Measurements from ENCODE around the gene MITD1. TPM values are rescaled to one million over a fixed set of nuclear protein-coding genes. Genes with fewer than 3 reads are reported as not detected.

The MITD1 gene
- total RNA-seq, 1 donor from 2014 or later = 20.9 TPM

DNA sequence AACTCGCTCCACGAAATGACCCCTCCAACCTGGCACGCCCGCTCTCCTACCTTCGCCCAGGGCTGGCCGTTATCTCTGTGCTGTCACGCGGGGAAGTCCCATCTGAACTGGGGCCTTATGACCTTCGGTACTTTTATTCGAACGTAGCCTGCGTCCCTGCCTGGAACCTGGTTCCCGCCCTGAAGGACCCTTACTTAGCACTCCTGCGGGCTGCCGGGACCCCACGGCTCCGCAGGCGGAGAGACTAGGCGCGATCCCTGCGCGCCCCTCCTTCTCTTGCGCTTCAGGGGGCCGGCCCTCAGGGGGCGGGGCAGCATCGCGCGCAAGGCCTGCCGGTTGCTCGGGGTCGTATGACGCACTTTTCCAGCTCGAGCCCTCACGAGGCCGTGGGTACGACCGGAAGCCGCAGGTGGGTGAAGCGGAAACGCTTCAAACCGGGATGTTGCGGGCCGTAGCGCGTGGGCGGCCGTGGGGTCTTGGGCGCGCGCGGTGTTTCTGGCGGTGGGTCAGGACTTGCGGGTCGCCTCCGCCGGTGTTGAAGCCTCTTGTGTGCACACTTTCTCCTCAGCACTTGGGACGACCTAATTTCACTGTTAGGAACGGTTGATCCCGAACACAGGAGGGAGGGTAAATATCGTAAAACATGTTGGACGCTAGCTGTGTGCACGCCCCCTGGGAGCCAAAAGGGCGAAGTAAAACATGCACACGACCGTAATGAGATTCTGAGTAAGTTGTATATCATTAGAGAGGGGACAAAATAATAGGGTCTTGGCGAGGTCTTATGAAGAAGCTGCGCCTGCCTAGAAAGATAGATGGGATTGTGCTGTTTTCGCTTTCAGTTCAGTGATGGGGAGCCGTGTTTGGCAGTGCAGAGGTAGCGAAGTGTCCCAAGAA, 26.0 kb downstream of the MITD1 start, which contains the start of the genes LIPT1 and TSGA10:
LIPT1 (plus strand) TSS at position 325 of the 894 bp plus-strand sequence. CDS start 6,991 bp downstream, outside the sequence.
TSGA10 (minus strand) TSS at position 300 of the 894 bp plus-strand sequence. CDS start 45,503 bp downstream, outside the sequence.
- Histone ChIP-seq H3K9me3 (ENCODE audit: insufficient read depth, low read depth, low read length) (no peaks in the 10 kb centered on the region), H3K4me3 (ENCODE audit: insufficient read depth, low read depth, low read length) (peak within 1 kb of the TSS; percentile 75), H3K27ac (ENCODE audit: low read depth, low read length) (peak within 1 kb of the TSS; percentile 53), H3K4me1 (ENCODE audit: insufficient read depth, low read length) (peaks cover 9% of the 10 kb centered on the region), H3K36me3 (ENCODE audit: insufficient read depth, low read length) (no peaks in the 10 kb centered on the region), H4K20me1 (ENCODE audit: insufficient read depth, low read length) (no peaks in the 10 kb centered on the region), H2AFZ (ENCODE audit: low read depth, low read length) (peak within 1 kb of the TSS; percentile 93), H3K9ac (ENCODE audit: low read length) (peak within 1 kb of the TSS; percentile 75), H3K79me2 (ENCODE audit: insufficient read depth, low read length) (peaks cover 4% of the 10 kb centered on the region), H3K27me3 (ENCODE audit: insufficient read depth, low read length) (no peaks in the 10 kb centered on the region), H3K4me2 (ENCODE audit: low read length) (peak within 1 kb of the TSS; percentile 82)
- DNase-seq (ENCODE audit: low read depth) (peak; percentile 84), FAIRE-seq (no peak)
- H3K36me3 Mint-ChIP-seq (ENCODE audit: low read depth, unreplicated experiment) = no peaks in the 10 kb centered on the region
- no peaks in the 10 kb centered on the region for H3K9me3 Mint-ChIP-seq (ENCODE audit: unreplicated experiment)
- peak within 1 kb of the TSS; percentile 88 for H3K4me3 Mint-ChIP-seq (ENCODE audit: unreplicated experiment)
- H3K27ac Mint-ChIP-seq (ENCODE audit: unreplicated experiment) = peak within 1 kb of the TSS; percentile 19
- TF ChIP-seq EZH2 (IDR thresholded peaks at IDR 0.05; ENCODE audit: insufficient read depth, low read length) = no peak
- TF ChIP-seq, protein P1, sequence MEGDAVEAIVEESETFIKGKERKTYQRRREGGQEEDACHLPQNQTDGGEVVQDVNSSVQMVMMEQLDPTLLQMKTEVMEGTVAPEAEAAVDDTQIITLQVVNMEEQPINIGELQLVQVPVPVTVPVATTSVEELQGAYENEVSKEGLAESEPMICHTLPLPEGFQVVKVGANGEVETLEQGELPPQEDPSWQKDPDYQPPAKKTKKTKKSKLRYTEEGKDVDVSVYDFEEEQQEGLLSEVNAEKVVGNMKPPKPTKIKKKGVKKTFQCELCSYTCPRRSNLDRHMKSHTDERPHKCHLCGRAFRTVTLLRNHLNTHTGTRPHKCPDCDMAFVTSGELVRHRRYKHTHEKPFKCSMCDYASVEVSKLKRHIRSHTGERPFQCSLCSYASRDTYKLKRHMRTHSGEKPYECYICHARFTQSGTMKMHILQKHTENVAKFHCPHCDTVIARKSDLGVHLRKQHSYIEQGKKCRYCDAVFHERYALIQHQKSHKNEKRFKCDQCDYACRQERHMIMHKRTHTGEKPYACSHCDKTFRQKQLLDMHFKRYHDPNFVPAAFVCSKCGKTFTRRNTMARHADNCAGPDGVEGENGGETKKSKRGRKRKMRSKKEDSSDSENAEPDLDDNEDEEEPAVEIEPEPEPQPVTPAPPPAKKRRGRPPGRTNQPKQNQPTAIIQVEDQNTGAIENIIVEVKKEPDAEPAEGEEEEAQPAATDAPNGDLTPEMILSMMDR (IDR thresholded peaks at IDR 0.05; ENCODE audit: insufficient read depth, low read depth, low read length) = no peak
- H3K27me3 Mint-ChIP-seq (ENCODE audit: low read depth, unreplicated experiment) = no peaks in the 10 kb centered on the region
- H3K4me1 Mint-ChIP-seq (ENCODE audit: low read depth, unreplicated experiment) = peaks cover 6% of the 10 kb centered on the region

DNA sequence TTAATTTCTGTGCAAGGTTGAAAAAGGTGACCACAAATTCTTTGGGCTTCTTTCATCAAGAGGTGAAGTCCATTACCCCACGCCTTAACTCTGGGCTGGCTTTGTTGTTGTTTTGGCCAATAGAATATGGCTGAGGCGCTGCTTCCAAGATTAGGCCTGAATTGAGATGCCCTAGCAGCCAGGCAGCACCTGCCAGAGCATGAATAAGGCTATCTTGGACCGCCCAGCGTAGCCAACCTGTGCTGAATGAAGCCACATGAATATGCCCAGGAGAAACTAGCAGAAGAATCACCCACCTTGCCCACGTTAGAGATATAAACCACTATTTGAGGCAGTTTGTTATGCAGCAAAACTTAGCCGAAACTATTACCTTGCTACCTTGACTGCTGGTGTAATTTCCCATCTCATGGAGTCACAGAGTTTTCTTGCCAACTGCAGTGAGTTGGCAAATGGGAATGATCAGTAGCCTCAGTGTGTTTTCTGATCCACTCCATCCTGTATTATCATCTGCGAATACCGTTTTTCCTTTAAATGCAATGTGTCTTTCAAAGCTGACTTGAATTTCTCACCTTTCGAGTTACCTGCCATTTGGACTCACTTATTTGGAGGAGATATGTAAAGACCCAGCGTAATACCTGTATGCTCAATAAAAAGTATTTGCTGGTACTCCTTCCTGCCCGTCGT, 26.8 kb downstream of the MITD1 start:
- H3K9me3 ChIP-seq (ENCODE audit: insufficient read depth, low read depth, low read length) = no peaks in the 10 kb centered on the region
- H3K4me3 ChIP-seq (ENCODE audit: insufficient read depth, low read depth, low read length) = peak overlapping the region; percentile 75
- peaks cover 4% of the 10 kb centered on the region for H3K79me2 ChIP-seq (ENCODE audit: insufficient read depth, low read length)
- DNase-seq (ENCODE audit: low read depth) (peak; percentile 10), FAIRE-seq (no peak)
- peak overlapping the region; percentile 75 for H3K9ac ChIP-seq (ENCODE audit: low read length)
- peak overlapping the region; percentile 19 for H3K27ac Mint-ChIP-seq (ENCODE audit: unreplicated experiment)
- H3K36me3 ChIP-seq (ENCODE audit: insufficient read depth, low read length) = no peaks in the 10 kb centered on the region
- no peaks in the 10 kb centered on the region for H4K20me1 ChIP-seq (ENCODE audit: insufficient read depth, low read length)
- H2AFZ ChIP-seq (ENCODE audit: low read depth, low read length) = peak overlapping the region; percentile 93
- peaks cover 6% of the 10 kb centered on the region for H3K4me1 Mint-ChIP-seq (ENCODE audit: low read depth, unreplicated experiment)
- H3K9me3 Mint-ChIP-seq (ENCODE audit: unreplicated experiment) = no peaks in the 10 kb centered on the region
- TF ChIP-seq EZH2 (IDR thresholded peaks at IDR 0.05; ENCODE audit: insufficient read depth, low read length) = no peak
- no peaks in the 10 kb centered on the region for H3K27me3 Mint-ChIP-seq (ENCODE audit: low read depth, unreplicated experiment)
- peak overlapping the region; percentile 82 for H3K4me2 ChIP-seq (ENCODE audit: low read length)
- no peaks in the 10 kb centered on the region for H3K36me3 Mint-ChIP-seq (ENCODE audit: low read depth, unreplicated experiment)
- peaks cover 9% of the 10 kb centered on the region for H3K4me1 ChIP-seq (ENCODE audit: insufficient read depth, low read length)
- no peaks in the 10 kb centered on the region for H3K27me3 ChIP-seq (ENCODE audit: insufficient read depth, low read length)
- peak overlapping the region; percentile 88 for H3K4me3 Mint-ChIP-seq (ENCODE audit: unreplicated experiment)
- peak overlapping the region; percentile 48 for H3K27ac ChIP-seq (ENCODE audit: low read depth, low read length)

DNA sequence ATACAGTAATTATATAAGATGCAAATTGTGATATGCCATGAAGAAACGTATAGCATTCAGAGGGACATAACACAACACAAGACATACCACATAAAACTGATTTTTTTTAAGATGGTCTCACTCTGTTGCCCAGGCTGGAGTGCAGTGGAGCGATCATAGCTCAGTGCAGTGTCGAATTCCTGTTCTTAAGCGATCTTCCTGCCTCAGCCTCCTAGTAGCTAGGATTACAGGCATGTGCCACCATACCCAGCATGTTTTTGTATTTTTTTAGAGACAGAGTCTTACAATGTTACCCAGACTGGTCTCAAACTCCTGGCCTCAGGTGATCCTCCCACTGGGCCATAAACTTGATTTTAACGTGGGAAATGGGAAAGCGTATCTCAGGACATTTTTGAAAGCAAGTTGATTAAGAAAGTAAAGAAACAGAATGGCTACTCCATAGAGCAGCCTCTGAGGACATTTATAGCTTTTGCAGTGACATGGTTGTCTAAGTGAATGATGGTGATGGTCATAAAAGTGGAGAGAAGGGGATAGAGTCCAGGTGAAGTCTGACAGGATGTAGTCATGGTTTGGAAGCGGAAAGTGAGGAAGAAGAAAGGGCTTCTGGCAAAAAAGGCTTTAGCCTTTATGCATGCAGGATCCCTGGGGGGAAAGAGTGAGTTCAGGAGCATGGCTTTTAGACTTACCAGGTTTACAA, 28.5 kb downstream of the MITD1 start:
- no peak for TF ChIP-seq EZH2 (IDR thresholded peaks at IDR 0.05; ENCODE audit: insufficient read depth, low read length)
- TF ChIP-seq, protein P1 (IDR thresholded peaks at IDR 0.05; ENCODE audit: insufficient read depth, low read depth, low read length) = no peak
- no peak for FAIRE-seq

More for the DNA sequence above, 28.5 kb downstream of the MITD1 start:
- Histone ChIP-seq H3K27me3 (ENCODE audit: insufficient read depth, low read length) (no peaks in the 10 kb centered on the region), H3K79me2 (ENCODE audit: insufficient read depth, low read length) (peaks cover 4% of the 10 kb centered on the region), H3K4me2 (ENCODE audit: low read length) (no peak overlapping the region), H2AFZ (ENCODE audit: low read depth, low read length) (no peak overlapping the region), H3K36me3 (ENCODE audit: insufficient read depth, low read length) (no peaks in the 10 kb centered on the region), H4K20me1 (ENCODE audit: insufficient read depth, low read length) (no peaks in the 10 kb centered on the region), H3K9me3 (ENCODE audit: insufficient read depth, low read depth, low read length) (no peaks in the 10 kb centered on the region), H3K9ac (ENCODE audit: low read length) (no peak overlapping the region), H3K27ac (ENCODE audit: low read depth, low read length) (no peak overlapping the region), H3K4me3 (ENCODE audit: insufficient read depth, low read depth, low read length) (no peak overlapping the region), H3K4me1 (ENCODE audit: insufficient read depth, low read length) (peaks cover 9% of the 10 kb centered on the region)
- DNase-seq (ENCODE audit: low read depth) = no peak
- H3K4me3 Mint-ChIP-seq (ENCODE audit: unreplicated experiment) = no peak overlapping the region
- peaks cover 6% of the 10 kb centered on the region for H3K4me1 Mint-ChIP-seq (ENCODE audit: low read depth, unreplicated experiment)
- H3K27ac Mint-ChIP-seq (ENCODE audit: unreplicated experiment) = no peak overlapping the region
- no peaks in the 10 kb centered on the region for H3K27me3 Mint-ChIP-seq (ENCODE audit: low read depth, unreplicated experiment)
- no peaks in the 10 kb centered on the region for H3K9me3 Mint-ChIP-seq (ENCODE audit: unreplicated experiment)
- H3K36me3 Mint-ChIP-seq (ENCODE audit: low read depth, unreplicated experiment) = no peaks in the 10 kb centered on the region
